HG03460 (cell line): Measurements from ENCODE around the gene RSPH9.
A peak's percentile ranks its signal among the peaks of the same experiment; 100 is the strongest.

Source experiments
- ATAC-seq: cut with Tn5 transposase; IDR thresholded peaks from one replicate; pipeline ENCODE4 v1.9.1; 2021; ENCODE audit not compliant: unreplicated experiment

RSPH9 gene

DNA sequence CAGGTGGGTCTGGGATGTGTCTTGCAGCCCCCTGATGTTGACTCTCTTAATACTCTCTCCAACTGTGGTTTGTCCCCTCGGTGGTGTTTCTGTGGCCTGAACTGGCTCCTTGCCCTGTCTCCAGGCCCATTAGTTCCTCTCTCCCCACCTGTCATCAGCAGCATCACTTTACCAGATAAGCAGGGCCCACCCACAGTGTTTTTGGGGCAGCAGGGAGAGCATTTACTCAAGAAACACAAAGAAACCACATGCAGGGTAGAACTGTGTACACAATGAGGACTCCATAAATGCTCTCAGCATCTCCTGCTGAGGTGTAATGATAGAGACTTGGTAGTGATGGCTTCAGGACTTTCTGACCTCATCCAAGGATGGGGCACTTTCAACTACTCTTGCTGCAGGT is 62.9 kb downstream of the RSPH9 start:
- ATAC-seq, result no peak

DNA sequence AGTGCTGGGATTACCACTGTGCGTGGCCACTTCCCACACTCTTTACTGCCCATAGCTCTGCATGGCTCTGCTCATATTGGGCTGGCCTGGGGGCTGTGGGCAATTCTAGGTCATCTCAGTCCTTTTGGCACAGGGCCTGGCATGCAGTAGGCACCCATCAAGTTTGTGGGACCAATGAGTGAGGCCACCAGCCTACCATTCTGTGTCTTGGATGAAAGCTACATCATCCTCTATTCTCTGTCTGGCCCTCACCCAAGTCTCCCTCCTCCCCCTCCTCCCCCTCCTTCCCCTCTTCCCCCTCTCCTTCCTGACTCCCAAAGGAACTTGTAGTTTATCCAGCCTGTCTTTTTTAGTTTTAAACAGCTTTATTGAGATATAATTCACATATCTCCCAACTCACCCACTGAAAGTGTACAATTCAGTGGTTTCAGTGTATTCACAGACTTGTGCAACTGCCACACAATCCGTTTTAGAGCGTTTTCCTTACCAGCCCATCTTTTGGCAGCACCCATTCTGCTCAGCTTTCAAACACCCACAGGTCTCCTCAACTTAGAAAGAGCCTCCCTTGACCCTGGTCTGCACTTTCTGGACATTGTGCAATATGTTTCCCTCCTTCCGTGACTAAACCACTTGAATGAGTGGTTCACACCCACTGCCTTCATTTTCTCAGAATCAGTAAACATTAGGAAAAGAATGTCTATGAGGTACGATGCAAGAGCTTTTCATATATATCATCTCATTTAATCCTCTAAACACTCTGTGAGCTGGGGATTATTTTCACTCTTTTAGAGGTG is 64.2 kb downstream of the RSPH9 start:
- ATAC-seq, result no peak

DNA sequence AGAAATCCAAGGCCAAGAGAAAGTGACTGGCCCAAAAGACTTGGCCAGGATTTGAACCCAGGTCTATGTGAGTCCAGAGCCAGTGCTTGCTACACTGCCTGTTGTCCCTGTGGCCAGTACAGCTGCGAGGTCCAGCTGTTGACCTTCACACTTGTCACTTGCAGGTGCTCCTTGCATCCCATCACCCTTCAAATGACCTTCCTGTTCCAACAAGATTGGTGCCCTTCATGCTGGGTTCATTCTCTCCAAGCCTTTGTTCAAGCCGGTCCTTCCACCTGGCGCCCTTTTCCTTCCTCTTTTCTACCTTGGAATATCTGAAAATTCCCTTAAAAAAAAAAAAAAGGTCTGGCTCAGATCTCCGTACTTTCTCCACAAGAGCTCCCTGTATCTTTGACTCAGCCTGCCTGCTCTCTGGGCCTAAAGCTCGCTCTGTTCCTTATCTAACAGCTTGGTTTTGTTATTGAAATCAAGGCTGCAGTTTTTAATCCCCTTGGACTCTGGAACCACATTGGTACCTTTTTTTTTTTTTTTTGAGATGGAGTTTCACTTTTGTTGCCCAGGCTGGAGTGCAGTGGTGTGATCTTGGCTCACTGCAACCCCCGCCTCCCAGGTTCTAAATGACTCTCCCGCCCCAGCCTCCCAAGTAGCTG is 64.9 kb downstream of the RSPH9 start:
- no peak for ATAC-seq

- ATAC-seq, result no peak
Measured at GRCh38 chr6:43710576-43710975, 65.7 kb downstream of the RSPH9 start.

DNA sequence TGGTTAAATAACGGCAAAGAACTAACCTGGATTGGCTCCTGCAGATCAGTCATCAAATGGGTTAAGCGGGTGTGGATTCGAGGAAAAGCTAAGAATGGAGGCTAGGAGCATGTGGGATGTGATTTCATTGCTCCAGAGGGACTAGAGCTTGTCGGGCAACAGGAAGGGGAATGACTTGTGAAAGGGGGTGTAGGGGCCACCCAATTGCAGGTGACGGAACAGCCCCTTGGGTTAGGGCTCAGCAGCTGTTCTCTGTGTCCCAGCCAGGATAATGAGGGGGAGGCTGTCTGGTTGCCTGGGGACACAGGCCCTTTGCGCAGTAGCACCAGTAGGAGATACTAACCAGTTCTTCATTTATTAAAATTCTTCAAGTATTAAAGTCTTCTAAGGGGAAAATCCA is 67.7 kb downstream of the RSPH9 start:
- ATAC-seq, result no peak

DNA sequence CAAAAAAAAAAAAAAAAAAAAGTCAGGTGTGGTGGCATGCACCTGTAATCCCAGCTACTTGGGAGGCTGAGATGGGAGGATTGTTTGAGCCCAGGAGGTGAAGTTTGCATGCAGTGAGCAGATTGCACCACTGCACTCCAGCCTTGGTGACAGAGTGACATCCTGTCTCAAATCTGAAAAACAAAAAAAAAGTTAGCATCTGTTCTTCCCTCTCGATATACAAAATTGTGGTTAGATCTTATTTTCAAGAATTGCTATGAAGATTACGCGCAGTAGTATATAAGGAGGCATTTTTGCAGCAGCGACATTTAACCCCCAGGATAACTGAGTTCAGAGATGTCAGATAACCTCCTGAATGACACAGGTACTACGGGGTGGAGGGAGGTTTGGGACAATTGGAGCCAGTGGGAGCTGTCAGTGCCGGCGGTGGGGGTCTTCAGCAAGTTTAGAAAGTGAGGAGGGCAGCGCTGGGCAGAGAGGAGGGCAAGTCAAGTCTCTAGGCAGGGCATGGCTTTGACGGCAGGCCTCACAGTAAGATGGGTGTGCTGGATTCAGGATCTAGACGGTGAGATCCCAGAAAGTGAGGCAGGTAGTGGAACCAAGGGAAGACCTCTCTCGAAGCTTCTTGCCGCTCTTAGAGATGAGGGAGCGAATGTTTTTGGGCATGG is 68.9 kb downstream of the RSPH9 start:
- ATAC-seq, result no peak

DNA sequence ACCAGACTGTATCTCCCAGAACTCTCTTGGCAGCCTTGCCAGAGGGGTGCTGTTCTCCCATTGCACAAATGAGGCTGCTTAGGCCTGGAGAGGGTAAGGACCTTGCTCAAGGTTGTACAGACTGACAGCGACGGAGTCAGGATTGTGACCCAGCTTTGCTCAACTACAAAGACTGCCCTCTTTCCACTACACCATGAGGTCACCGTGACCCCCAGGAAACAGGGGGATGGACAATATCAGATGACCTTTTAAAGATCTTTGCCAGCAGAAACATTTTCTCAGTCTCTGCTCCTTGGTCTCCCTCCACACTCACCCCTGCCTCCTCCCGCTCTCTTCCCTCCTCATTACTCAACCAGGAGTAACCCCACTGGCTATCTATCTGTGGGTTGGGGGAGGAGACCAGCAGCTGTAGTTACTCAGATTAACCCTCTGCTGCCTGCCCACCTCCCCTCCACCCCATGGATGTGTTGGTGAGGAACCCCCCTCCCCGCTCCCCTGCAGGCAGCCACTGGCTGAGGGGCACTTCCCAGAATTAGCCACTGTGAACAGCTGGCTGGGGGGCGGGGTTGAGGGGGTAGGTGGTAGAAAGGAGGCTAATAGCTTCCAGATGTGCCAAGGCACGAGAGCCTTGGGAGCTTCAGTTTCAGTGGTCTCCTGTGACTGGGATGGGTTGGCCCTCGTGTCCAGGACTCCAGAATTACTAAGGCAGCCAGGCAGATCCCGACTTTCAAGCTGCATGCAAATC is 69.6 kb downstream of the RSPH9 start:
- peak; percentile 23 for ATAC-seq

- ATAC-seq, result peak; percentile 90
Measured at GRCh38 chr6:43715056-43715788, 70.4 kb downstream of the RSPH9 start.

DNA sequence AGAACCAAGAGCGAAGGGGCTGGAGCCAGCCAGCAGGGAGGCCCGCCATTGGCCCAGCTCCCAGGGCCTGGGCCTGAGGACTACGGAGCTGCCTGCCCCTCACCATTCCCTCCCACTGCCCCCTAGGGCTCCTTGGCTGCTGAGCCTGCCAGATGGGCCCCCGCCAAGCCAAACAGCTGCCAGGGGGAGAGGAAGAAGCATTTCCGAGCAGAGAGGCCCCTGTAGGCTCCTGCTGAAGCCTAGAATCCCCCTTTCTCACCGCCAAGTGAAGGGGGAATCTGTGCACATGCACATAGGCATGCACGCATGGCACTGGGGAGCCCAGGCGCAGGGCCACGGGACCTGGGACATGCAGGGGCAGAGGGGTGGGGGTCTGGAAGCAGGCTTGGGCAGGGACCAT is 71.3 kb downstream of the RSPH9 start:
- ATAC-seq, result no peak

DNA sequence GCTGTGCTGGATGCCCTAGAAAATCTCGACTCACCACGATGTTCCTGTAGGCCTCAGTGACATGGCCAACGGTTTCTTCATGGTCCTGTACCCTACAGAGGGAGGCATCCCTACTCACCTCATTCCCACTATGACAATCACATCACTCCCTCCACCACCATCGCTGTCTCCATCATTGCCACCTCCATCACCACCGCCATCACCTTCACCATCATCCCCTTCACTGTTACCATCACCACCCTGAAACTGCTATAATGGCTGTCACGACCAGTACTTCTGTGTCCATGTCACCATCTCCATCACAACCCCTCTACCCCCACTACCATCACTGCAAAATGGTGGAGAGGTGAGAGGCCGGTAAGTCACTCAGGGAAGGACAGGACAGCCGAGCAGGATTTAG is 72.6 kb downstream of the RSPH9 start:
- no peak for ATAC-seq

GRCh38 chr6:43717822-43718221 is 73.0 kb downstream of the RSPH9 start:
- no peak for ATAC-seq

- ATAC-seq, result no peak
Measured at GRCh38 chr6:43718387-43719105, 73.7 kb downstream of the RSPH9 start.

DNA sequence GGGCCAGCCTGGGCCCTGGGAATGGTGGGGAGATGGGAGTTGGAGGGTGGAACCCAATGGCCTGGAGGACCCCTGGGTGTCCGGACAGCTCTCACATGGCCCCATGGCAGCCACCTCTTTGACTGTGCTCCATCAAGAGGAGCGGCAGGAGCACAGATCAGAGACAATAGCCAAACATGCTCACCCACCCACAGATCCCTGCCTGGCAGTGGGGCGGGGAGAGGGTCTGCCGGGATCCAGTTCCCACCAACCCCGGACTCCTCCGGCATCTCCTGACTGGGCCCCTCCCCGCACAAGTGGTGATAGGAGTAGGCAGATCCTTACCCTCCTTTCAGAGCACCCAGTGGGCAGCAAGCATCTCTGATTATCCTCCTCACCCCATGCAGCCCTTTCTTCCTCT is 74.7 kb downstream of the RSPH9 start:
- no peak for ATAC-seq

- ATAC-seq, result no peak
Measured at GRCh38 chr6:43720999-43721398, 76.2 kb downstream of the RSPH9 start.
